Upper lobe of left lung (tissue), 4 donors: ENCODE data around the gene C1QTNF3.

Experiments used
- POLR2A ChIP-seq, 4 donors: fragments of 450-650 bp; IDR thresholded peaks; one replicate each; pipeline ENCODE4 v1.5.1; 2016 to 2017; ENCODE audit warnings: antibody characterized with exemption in 4 of 4, mild to moderate bottlenecking in 2 of 4
- TF ChIP-seq, protein P1 (sequence below), 6 experiments: fragments of 450-650 bp in 4 of 6; fragments of 200-600 bp in 2 of 6; sonication (generic) in 2 of 6; IDR thresholded peaks; one replicate each; pipeline ENCODE4 v1.5.1; 2016 to 2019; ENCODE audit warnings: antibody characterized with exemption in 6 of 6

DNA sequence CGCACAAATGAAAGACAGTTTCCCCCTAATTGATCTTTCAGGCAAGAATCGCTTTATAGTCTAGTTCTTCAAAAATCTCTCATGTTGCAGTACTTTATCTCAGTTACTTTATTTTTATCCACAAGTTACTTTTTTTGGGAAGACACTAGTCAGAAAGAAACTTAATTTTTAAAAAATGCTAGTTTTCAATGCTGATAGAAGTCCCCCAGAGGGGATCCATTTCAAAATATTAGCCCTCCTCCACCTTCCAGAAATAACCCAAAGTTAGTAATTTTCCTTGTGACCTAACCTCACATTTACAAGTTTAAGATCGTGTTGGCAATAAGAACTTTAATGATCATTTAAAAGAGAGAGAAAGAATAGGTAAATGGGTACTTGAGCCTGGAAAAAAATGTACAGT, 11.0 kb downstream of the C1QTNF3 start:
- TF ChIP-seq, protein P1, sequence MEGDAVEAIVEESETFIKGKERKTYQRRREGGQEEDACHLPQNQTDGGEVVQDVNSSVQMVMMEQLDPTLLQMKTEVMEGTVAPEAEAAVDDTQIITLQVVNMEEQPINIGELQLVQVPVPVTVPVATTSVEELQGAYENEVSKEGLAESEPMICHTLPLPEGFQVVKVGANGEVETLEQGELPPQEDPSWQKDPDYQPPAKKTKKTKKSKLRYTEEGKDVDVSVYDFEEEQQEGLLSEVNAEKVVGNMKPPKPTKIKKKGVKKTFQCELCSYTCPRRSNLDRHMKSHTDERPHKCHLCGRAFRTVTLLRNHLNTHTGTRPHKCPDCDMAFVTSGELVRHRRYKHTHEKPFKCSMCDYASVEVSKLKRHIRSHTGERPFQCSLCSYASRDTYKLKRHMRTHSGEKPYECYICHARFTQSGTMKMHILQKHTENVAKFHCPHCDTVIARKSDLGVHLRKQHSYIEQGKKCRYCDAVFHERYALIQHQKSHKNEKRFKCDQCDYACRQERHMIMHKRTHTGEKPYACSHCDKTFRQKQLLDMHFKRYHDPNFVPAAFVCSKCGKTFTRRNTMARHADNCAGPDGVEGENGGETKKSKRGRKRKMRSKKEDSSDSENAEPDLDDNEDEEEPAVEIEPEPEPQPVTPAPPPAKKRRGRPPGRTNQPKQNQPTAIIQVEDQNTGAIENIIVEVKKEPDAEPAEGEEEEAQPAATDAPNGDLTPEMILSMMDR (IDR thresholded peaks at IDR 0.05) = no peak
- no peak for TF ChIP-seq POLR2A (IDR thresholded peaks at IDR 0.05)
